HepG2 (cell line): Measurements from ENCODE around the gene B3GALT5. TPM values are rescaled to one million over a fixed set of nuclear protein-coding genes. Genes with fewer than 3 reads are reported as not detected.

Experiments
- CENPX ChIP-seq: sonication (generic); formaldehyde crosslinking; IDR thresholded peaks from 2 replicates; pipeline ENCODE4 v1.9.0; 2021; ENCODE audit warnings: mild to moderate bottlenecking, missing genetic modification reagents, moderate library complexity
- SMAD9 ChIP-seq: sonication (generic); formaldehyde crosslinking; IDR thresholded peaks from 2 replicates; pipeline ENCODE4 v1.5.1; 2020; ENCODE audit warnings: mild to moderate bottlenecking, missing genetic modification reagents
- TRIM24 ChIP-seq: sonication (generic); formaldehyde crosslinking; IDR thresholded peaks from 2 replicates; pipeline ENCODE4 v1.8.0; 2022; ENCODE audit warnings: mild to moderate bottlenecking, missing genetic modification reagents
- ZMAT3 ChIP-seq: sonication (generic); formaldehyde crosslinking; conservative IDR thresholded peaks from 2 replicates; pipeline ENCODE4 v1.7.0; 2021; ENCODE audit warnings: missing genetic modification reagents
- ZMYM4 ChIP-seq: sonication (generic); formaldehyde crosslinking; IDR thresholded peaks from 2 replicates; pipeline ENCODE4 v1.8.1; 2023; ENCODE audit warnings: mild to moderate bottlenecking, missing genetic modification reagents
- ZNF468 ChIP-seq: sonication (generic); formaldehyde crosslinking; IDR thresholded peaks from 2 replicates; pipeline ENCODE4 v1.8.0; 2022; ENCODE audit warnings: mild to moderate bottlenecking, moderate library complexity, missing genetic modification reagents
- ZNF605 ChIP-seq: sonication (generic); formaldehyde crosslinking; IDR thresholded peaks from 2 replicates; pipeline ENCODE4 v1.8.0; 2022; ENCODE audit warnings: mild to moderate bottlenecking, missing genetic modification reagents
- ZNF788 ChIP-seq: sonication (generic); formaldehyde crosslinking; IDR thresholded peaks from 2 replicates; pipeline ENCODE4 v1.5.0; 2020; ENCODE audit warnings: mild to moderate bottlenecking, missing genetic modification reagents, borderline replicate concordance
- polyA plus RNA-seq, 8 experiments: library from polyadenylated mRNA; depleted of rRNA in 3 of 8; stranded (reverse) in 7 of 8; unstranded in 1 of 8; fragments of >200 nt; fragmentation: Illumina TruSeq in 4 of 8; extraction: Trizol in 4 of 8; gene quantifications; 2 replicates each; pipeline versions ENCODE4 v1.2.1 to v1.2.3, GENCODE V29; 2011 to 2016; ENCODE audit warnings: low read depth in 4 of 8, missing spikeins in 1 of 8, mixed read lengths in 1 of 8; ENCODE audit not compliant: insufficient read depth in 1 of 8
- total RNA-seq, 5 experiments: library from RNA; depleted of rRNA; stranded (reverse); fragments of >200 nt; fragmentation: Illumina TruSeq; extraction: Trizol; gene quantifications; 2 replicates each; pipeline ENCODE4 v1.2.3, GENCODE V29; 2016; ENCODE audit warnings: low read depth in 1 of 5
- TF ChIP-seq, protein P1 (sequence below): sonication (generic); formaldehyde crosslinking; IDR thresholded peaks from 2 replicates; pipeline ENCODE4 v1.5.1; 2020; ENCODE audit warnings: mild to moderate bottlenecking, missing genetic modification reagents
- TF ChIP-seq, protein P2 (sequence below): IDR thresholded peaks from 2 replicates; pipeline ENCODE4 v1.6.1; 2016
- TF ChIP-seq, protein P3 (sequence below): sonication (generic); IDR thresholded peaks from 2 replicates; pipeline ENCODE4 v1.6.1; 2016; ENCODE audit warnings: low read depth, borderline replicate concordance

B3GALT5 gene
- total and polyA plus RNA-seq, 2 of the 13 experiments (the other 11 are each of a cell fraction or from before 2014, with no cell fraction given) = 0.02 to 0.03 TPM

DNA sequence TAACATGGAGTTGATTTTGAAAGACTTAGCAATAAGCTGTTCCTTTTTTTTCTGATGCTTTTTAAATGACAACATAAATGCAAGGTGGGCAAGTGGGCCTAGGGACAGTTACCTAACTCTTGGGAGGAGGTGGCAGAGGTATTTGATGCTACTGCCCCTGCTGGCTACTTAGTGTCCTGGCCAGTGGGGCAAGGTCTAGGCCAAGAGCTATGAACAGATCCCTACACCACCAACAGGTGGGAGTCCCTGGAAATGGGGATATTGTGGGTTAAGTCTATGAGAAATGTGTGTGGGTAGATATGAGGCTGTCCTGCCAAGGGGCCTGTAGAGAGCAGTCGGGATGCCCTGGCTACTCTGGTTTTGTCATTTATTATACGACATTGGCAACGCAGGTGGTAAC is 31.3 kb upstream of the B3GALT5 start (continued):
- TF ChIP-seq, protein P1, sequence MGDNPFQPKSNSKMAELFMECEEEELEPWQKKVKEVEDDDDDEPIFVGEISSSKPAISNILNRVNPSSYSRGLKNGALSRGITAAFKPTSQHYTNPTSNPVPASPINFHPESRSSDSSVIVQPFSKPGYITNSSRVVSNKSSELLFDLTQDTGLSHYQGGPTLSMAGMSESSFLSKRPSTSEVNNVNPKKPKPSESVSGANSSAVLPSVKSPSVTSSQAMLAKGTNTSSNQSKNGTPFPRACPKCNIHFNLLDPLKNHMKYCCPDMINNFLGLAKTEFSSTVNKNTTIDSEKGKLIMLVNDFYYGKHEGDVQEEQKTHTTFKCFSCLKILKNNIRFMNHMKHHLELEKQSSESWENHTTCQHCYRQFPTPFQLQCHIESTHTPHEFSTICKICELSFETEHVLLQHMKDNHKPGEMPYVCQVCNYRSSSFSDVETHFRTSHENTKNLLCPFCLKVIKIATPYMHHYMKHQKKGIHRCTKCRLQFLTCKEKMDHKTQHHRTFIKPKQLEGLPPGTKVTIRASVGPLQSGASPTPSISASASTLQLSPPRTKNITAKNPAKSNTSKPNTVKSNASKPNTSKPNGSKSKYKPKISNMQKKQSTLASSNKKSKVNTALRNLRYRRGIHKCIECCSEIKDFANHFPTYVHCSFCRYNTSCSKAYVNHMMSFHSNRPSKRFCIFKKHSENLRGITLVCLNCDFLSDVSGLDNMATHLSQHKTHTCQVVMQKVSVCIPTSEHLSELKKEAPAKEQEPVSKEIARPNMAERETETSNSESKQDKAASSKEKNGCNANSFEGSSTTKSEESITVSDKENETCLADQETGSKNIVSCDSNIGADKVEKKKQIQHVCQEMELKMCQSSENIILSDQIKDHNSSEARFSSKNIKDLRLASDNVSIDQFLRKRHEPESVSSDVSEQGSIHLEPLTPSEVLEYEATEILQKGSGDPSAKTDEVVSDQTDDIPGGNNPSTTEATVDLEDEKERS (CRISPR knock-in tag) = no peak
- TF ChIP-seq ZNF468 (CRISPR knock-in tag) = no peak
- no peak for TF ChIP-seq TRIM24
- no peak for TF ChIP-seq ZNF605
- TF ChIP-seq, protein P2, sequence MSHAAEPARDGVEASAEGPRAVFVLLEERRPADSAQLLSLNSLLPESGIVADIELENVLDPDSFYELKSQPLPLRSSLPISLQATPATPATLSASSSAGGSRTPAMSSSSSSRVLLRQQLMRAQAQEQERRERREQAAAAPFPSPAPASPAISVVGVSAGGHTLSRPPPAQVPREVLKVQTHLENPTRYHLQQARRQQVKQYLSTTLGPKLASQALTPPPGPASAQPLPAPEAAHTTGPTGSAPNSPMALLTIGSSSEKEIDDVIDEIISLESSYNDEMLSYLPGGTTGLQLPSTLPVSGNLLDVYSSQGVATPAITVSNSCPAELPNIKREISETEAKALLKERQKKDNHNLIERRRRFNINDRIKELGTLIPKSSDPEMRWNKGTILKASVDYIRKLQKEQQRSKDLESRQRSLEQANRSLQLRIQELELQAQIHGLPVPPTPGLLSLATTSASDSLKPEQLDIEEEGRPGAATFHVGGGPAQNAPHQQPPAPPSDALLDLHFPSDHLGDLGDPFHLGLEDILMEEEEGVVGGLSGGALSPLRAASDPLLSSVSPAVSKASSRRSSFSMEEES (CRISPR knock-in tag) = no peak
- TF ChIP-seq ZMYM4 (CRISPR knock-in tag) = no peak
- no peak for TF ChIP-seq CENPX
- no peak for TF ChIP-seq SMAD9 (CRISPR knock-in tag)
- no peak for TF ChIP-seq ZNF788 (CRISPR knock-in tag)
- TF ChIP-seq, protein P3, sequence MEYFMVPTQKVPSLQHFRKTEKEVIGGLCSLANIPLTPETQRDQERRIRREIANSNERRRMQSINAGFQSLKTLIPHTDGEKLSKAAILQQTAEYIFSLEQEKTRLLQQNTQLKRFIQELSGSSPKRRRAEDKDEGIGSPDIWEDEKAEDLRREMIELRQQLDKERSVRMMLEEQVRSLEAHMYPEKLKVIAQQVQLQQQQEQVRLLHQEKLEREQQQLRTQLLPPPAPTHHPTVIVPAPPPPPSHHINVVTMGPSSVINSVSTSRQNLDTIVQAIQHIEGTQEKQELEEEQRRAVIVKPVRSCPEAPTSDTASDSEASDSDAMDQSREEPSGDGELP = no peak
- no peak for TF ChIP-seq ZMAT3 (CRISPR knock-in tag)
